ENCODE data around the gene ALG10B.

DNA sequence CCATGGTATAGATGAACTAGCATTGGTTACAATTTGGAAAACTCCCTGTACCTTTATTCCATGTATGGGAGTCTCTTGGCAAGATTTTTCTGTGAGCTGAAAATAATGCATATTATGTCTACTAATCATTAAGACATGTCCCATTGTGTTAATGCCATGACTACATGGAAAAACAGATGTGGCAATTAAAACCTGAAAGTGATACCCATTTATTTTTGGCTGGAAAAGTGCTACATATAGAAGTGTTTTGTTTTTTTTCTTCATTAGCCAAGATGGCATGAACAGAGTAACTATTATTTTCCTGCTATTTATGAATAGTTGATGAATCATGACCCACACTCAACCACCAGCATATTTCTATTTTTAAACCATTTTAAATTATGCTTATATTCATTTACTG is 58.2 kb downstream of the ALG10B start:
- TF ChIP-seq SMC3 (IDR thresholded peaks at IDR 0.05; ENCODE audit: low read depth, low read length) (no peak), CTCF (conservative IDR thresholded peaks at IDR 0.05; ENCODE audit: low read depth, low read length) (no peak), FOS (IDR thresholded peaks at IDR 0.05; ENCODE audit: low read depth, low read length) (no peak), POLR2A (IDR thresholded peaks at IDR 0.05; ENCODE audit: low read depth, low read length) (no peak)
- TF ChIP-seq, protein P1, sequence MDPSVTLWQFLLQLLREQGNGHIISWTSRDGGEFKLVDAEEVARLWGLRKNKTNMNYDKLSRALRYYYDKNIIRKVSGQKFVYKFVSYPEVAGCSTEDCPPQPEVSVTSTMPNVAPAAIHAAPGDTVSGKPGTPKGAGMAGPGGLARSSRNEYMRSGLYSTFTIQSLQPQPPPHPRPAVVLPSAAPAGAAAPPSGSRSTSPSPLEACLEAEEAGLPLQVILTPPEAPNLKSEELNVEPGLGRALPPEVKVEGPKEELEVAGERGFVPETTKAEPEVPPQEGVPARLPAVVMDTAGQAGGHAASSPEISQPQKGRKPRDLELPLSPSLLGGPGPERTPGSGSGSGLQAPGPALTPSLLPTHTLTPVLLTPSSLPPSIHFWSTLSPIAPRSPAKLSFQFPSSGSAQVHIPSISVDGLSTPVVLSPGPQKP (IDR thresholded peaks at IDR 0.05; ENCODE audit: borderline replicate concordance, low read depth, low read length), result no peak
